SH-SY5Y (cell line): Measurements from ENCODE around the gene POTEF.

ENCODE experiments used
- GATA2 ChIP-seq: IDR thresholded peaks from 2 replicates; pipeline ENCODE4 v1.6.1; 2011; ENCODE audit warnings: mild to moderate bottlenecking, low read depth, low read length
- GATA3 ChIP-seq: IDR thresholded peaks from 2 replicates; pipeline ENCODE4 v1.6.1; 2011; ENCODE audit warnings: low read depth, mild to moderate bottlenecking, low read length, moderate library complexity

- TF ChIP-seq GATA2: no peak
- no peak for TF ChIP-seq GATA3
Measured at GRCh38 chr2:130154773-130155765, 26.0 kb upstream of the POTEF start.
